ENCODE results near the gene ITPKC. TPM values are rescaled to one million over a fixed set of nuclear protein-coding genes. Genes with fewer than 3 reads are reported as not detected.

ITPKC gene
- total RNA-seq, 2 experiments from 2014 or later, result 4.8 to 5.2 TPM

GRCh38 chr19:40700083-40700482 lies 16.8 kb upstream of the ITPKC start:
- H3K4me3 Mint-ChIP-seq, result no peak overlapping the region
- POLR2A ChIA-PET, result interaction anchor here (1.0 kb wide), 1 partner anchor 9 kb away, joined by 5 read pairs; the partner anchor contains the start of gene NUMBL

GRCh38 chr19:40701758-40702157 lies 15.2 kb upstream of the ITPKC start:
- intact Hi-C loops (cut with micrococcal nuclease), result no loop called here
- ChIA-PET CTCF (no interaction called here), POLR2A (interaction anchor here (0.7 to 2.4 kb wide), 2 partner anchors 10 to 42 kb away, joined by 3 to 9 read pairs; no protein-coding TSS in a partner anchor)
- Mint-ChIP-seq H3K27ac (no peak overlapping the region), H3K36me3 (ENCODE audit: low read depth) (peaks cover 18% of the 10 kb centered on the region), H3K27me3 (no peaks in the 10 kb centered on the region), H3K4me3 (no peak overlapping the region), H3K4me1 (ENCODE audit: low read depth) (no peaks in the 10 kb centered on the region), H3K9me3 (no peaks in the 10 kb centered on the region)
- DNase-seq (no peak), ATAC-seq (no peak)
- no peak for TF ChIP-seq CTCF (IDR thresholded peaks at IDR 0.05)

More at GRCh38 chr19:40700083-40700482, 16.8 kb upstream of the ITPKC start:
- no peak for ATAC-seq
- no peak for DNase-seq
- Mint-ChIP-seq H3K4me1 (ENCODE audit: low read depth) (no peaks in the 10 kb centered on the region), H3K27ac (no peak overlapping the region), H3K27me3 (no peaks in the 10 kb centered on the region), H3K36me3 (ENCODE audit: low read depth) (peaks cover 14% of the 10 kb centered on the region), H3K9me3 (no peaks in the 10 kb centered on the region)
- intact Hi-C loops (cut with micrococcal nuclease), result no loop called here
- CTCF ChIA-PET, result interaction anchor here (0.6 to 0.8 kb wide), 2 partner anchors 38 to 50 kb away, joined by 3 read pairs; partner anchors contain the start of gene ACTMAP
- no peak for TF ChIP-seq CTCF (IDR thresholded peaks at IDR 0.05)

GRCh38 chr19:40702337-40703012 lies 14.4 kb upstream of the ITPKC start:
- Mint-ChIP-seq H3K4me3 (no peak overlapping the region), H3K27me3 (no peaks in the 10 kb centered on the region), H3K27ac (no peak overlapping the region), H3K9me3 (no peaks in the 10 kb centered on the region), H3K36me3 (ENCODE audit: low read depth) (peaks cover 22% of the 10 kb centered on the region), H3K4me1 (ENCODE audit: low read depth) (no peaks in the 10 kb centered on the region)
- POLR2A ChIA-PET, result interaction anchor here (0.7 to 2.4 kb wide), 2 partner anchors 11 to 41 kb away, joined by 3 to 9 read pairs; no protein-coding TSS in a partner anchor
- ATAC-seq, result no peak
- CTCF ChIA-PET, result no interaction called here
- DNase-seq, result no peak
- intact Hi-C loops (cut with micrococcal nuclease), result no loop called here
- TF ChIP-seq CTCF (IDR thresholded peaks at IDR 0.05), result no peak

GRCh38 chr19:40703029-40703755 lies 13.7 kb upstream of the ITPKC start:
- H3K4me3 Mint-ChIP-seq, result no peak overlapping the region
- no peaks in the 10 kb centered on the region for H3K9me3 Mint-ChIP-seq
- H3K4me1 Mint-ChIP-seq (ENCODE audit: low read depth), result no peaks in the 10 kb centered on the region
- no peak for DNase-seq
- H3K36me3 Mint-ChIP-seq (ENCODE audit: low read depth), result peaks cover 22% of the 10 kb centered on the region
- CTCF ChIA-PET, result interaction anchor here (0.9 kb wide), 1 partner anchor 69 kb away, joined by 3 read pairs; no protein-coding TSS in a partner anchor
- no peak for ATAC-seq
- no peak overlapping the region for H3K27ac Mint-ChIP-seq
- POLR2A ChIA-PET, result interaction anchor here (2.4 kb wide), 1 partner anchor 12 kb away, joined by 9 read pairs; no protein-coding TSS in a partner anchor
- no peak for TF ChIP-seq CTCF (IDR thresholded peaks at IDR 0.05)
- intact Hi-C loops (cut with micrococcal nuclease), result no loop called here
- H3K27me3 Mint-ChIP-seq, result no peaks in the 10 kb centered on the region
